H1 (cell line): ENCODE results near the gene RGP1. TPM values are rescaled to one million over a fixed set of nuclear protein-coding genes. Genes with fewer than 3 reads are reported as not detected.
A peak's percentile ranks its signal among the peaks of the same experiment; 100 is the strongest.

Experiments used
- CTCF ChIA-PET: fragments of 300-600 bp; sonication (Branson Sonifier 250); formaldehyde crosslinking; loops from one replicate; lab custom pipeline; 2021; ENCODE audit not compliant: partially characterized antibody; lab: Charles Lee
- POLR2A ChIA-PET: fragments of 300-600 bp; sonication (Branson Sonifier 250); formaldehyde crosslinking; loops from one replicate; lab custom pipeline; 2021; ENCODE audit warnings: inconsistent platforms; ENCODE audit not compliant: partially characterized antibody; lab: Charles Lee
- DNase-seq, 2 experiments: peaks; one replicate each; pipeline versions ENCODE4 v3.0.0 to v3.0.0-alpha.2; 2010 to 2022; ENCODE audit warnings: low spot score in 2 of 2, low read depth in 1 of 2, mixed read lengths in 1 of 2
- FAIRE-seq: peaks from 2 replicates; lab custom pipeline; 2011; peaks lifted over from hg19 to GRCh38; lab: Jason Lieb, UNC
- H2AFZ ChIP-seq: 2 replicates; pipeline ENCODE4 v1.8.1; 2012; ENCODE audit warnings: low read length, inconsistent platforms
- H2AK5ac ChIP-seq: 2 replicates; pipeline ENCODE4 v1.6.1; 2013; ENCODE audit warnings: low read depth, low read length
- H2BK120ac ChIP-seq: replicated peaks from 2 replicates; pipeline ENCODE3; 2013; ENCODE audit warnings: low read depth, low read length, inconsistent platforms
- H2BK12ac ChIP-seq: 2 replicates; pipeline ENCODE4 v1.6.1; 2013; ENCODE audit warnings: low read depth, low read length
- H2BK15ac ChIP-seq: 2 replicates; pipeline ENCODE4 v1.6.1; 2013; ENCODE audit warnings: low read length
- H2BK20ac ChIP-seq: 2 replicates; pipeline ENCODE4 v1.6.1; 2013; ENCODE audit warnings: low read length
- H2BK5ac ChIP-seq: 2 replicates; pipeline ENCODE4 v1.6.1; 2013; ENCODE audit warnings: low read depth, low read length
- H3K14ac ChIP-seq: 2 replicates; pipeline ENCODE4 v1.6.1; 2013; ENCODE audit warnings: inconsistent platforms; ENCODE audit not compliant: insufficient read length
- H3K18ac ChIP-seq: 2 replicates; pipeline ENCODE4 v1.6.1; 2013; ENCODE audit warnings: low read length; ENCODE audit errors: extremely low read depth
- H3K23ac ChIP-seq: 2 replicates; pipeline ENCODE4 v1.6.1; 2013; ENCODE audit warnings: inconsistent platforms; ENCODE audit not compliant: insufficient read length
- H3K23me2 ChIP-seq: 2 replicates; pipeline ENCODE4 v1.6.1; 2013; ENCODE audit warnings: low read depth, low read length
- H3K27ac ChIP-seq: 2 replicates; pipeline ENCODE4 v1.6.1; 2011; ENCODE audit warnings: low read depth, low read length, inconsistent platforms
- H3K27me3 ChIP-seq, 4 experiments: replicated peaks in 1 of 4; 1 replicate in 1 of 4; 2 replicates in 3 of 4; pipeline versions ENCODE4 v1.6.1 to v1.8.1; 2011 to 2013; ENCODE audit warnings: low read length in 3 of 4, mild to moderate bottlenecking in 3 of 4, inconsistent platforms in 2 of 4, mixed read lengths in 2 of 4, moderate library complexity in 1 of 4; ENCODE audit not compliant: control insufficient read depth in 3 of 4, insufficient read depth in 3 of 4; ENCODE audit errors: extremely low read depth in 1 of 4
- H3K36me3 ChIP-seq, 4 experiments: 2 replicates each; pipeline versions ENCODE4 v1.6.1 to v1.8.1; 2011 to 2013; ENCODE audit warnings: mild to moderate bottlenecking in 4 of 4, low read length in 3 of 4, moderate library complexity in 2 of 4, control low read depth in 1 of 4, inconsistent platforms in 1 of 4; ENCODE audit not compliant: insufficient read depth in 4 of 4, control insufficient read depth in 2 of 4
- H3K4ac ChIP-seq: replicated peaks from 2 replicates; pipeline ENCODE3; 2013; ENCODE audit warnings: low read length, low read depth, mixed read lengths, inconsistent platforms; ENCODE audit not compliant: insufficient read length
- H3K4me1 ChIP-seq, 4 experiments: replicated peaks in 1 of 4; 1 replicate in 1 of 4; 2 replicates in 3 of 4; pipeline versions ENCODE4 v1.6.1 to v1.8.1; 2011 to 2013; ENCODE audit warnings: low read length in 3 of 4, inconsistent platforms in 2 of 4, mixed read lengths in 1 of 4; ENCODE audit not compliant: insufficient read depth in 4 of 4, control insufficient read depth in 3 of 4
- H3K4me2 ChIP-seq, 2 experiments: 2 replicates each; pipeline versions ENCODE4 v1.6.1 to v1.8.1; 2011 to 2013; ENCODE audit warnings: low read depth in 2 of 2, low read length in 2 of 2, control low read depth in 1 of 2, inconsistent platforms in 1 of 2, mild to moderate bottlenecking in 1 of 2; ENCODE audit not compliant: insufficient read depth in 1 of 2
- H3K4me3 ChIP-seq, 4 experiments: fragments of 200-600, 300-600 bp in 1 of 4; sonication (generic), shearing (Covaris generic), sonication (Bioruptor Twin) in 1 of 4; 2 replicates each; pipeline versions ENCODE4 v1.5.1 to v1.8.1; 2011 to 2016; ENCODE audit warnings: low read length in 4 of 4, low read depth in 3 of 4, control low read depth in 2 of 4, inconsistent platforms in 2 of 4, mild to moderate bottlenecking in 2 of 4, mixed read lengths in 1 of 4, moderate library complexity in 1 of 4; ENCODE audit not compliant: insufficient read depth in 2 of 4; ENCODE audit errors: extremely low read depth in 1 of 4
- H3K56ac ChIP-seq: replicated peaks from 2 replicates; pipeline ENCODE3; 2013; ENCODE audit warnings: low read depth, mild to moderate bottlenecking, mixed read lengths, low read length, inconsistent platforms; ENCODE audit not compliant: insufficient read length
- H3K79me1 ChIP-seq: 2 replicates; pipeline ENCODE4 v1.6.1; 2013; ENCODE audit warnings: low read depth, low read length, control low read depth
- H3K79me2 ChIP-seq, 2 experiments: 2 replicates each; pipeline versions ENCODE4 v1.6.1 to v1.8.1; 2012 to 2013; ENCODE audit warnings: low read length in 2 of 2, mild to moderate bottlenecking in 2 of 2, inconsistent platforms in 1 of 2; ENCODE audit not compliant: insufficient read depth in 2 of 2, control insufficient read depth in 1 of 2
- H3K9ac ChIP-seq, 4 experiments: replicated peaks in 1 of 4; 1 replicate in 1 of 4; 2 replicates in 3 of 4; pipeline versions ENCODE4 v1.6.1 to v1.8.1; 2011 to 2013; ENCODE audit warnings: low read depth in 3 of 4, low read length in 3 of 4, control low read depth in 2 of 4, mild to moderate bottlenecking in 2 of 4, moderate library complexity in 2 of 4, inconsistent platforms in 1 of 4; ENCODE audit errors: extremely low read depth in 1 of 4
- H3K9me3 ChIP-seq, 2 experiments: 2 replicates each; pipeline versions ENCODE4 v1.6.1 to v1.8.1; 2012 to 2013; ENCODE audit warnings: mild to moderate bottlenecking in 2 of 2, moderate library complexity in 2 of 2, control low read depth in 1 of 2, inconsistent platforms in 1 of 2, low read depth in 1 of 2, low read length in 1 of 2, mixed read lengths in 1 of 2; ENCODE audit not compliant: insufficient read depth in 2 of 2
- H4K20me1 ChIP-seq, 2 experiments: replicated peaks in 1 of 2; 2 replicates each; pipeline versions ENCODE3 to v1.8.1; 2011 to 2013; ENCODE audit warnings: inconsistent platforms in 2 of 2, low read length in 2 of 2, mild to moderate bottlenecking in 1 of 2; ENCODE audit not compliant: insufficient read depth in 2 of 2, control insufficient read depth in 1 of 2
- H4K5ac ChIP-seq: 2 replicates; pipeline ENCODE4 v1.6.1; 2013; ENCODE audit warnings: low read length, low read depth, mixed read lengths, inconsistent platforms; ENCODE audit not compliant: insufficient read length
- H4K8ac ChIP-seq: 2 replicates; pipeline ENCODE4 v1.8.0; 2013; ENCODE audit warnings: mild to moderate bottlenecking, moderate library complexity, low read length, inconsistent platforms; ENCODE audit not compliant: insufficient read depth; ENCODE audit errors: extremely low read depth
- H4K91ac ChIP-seq: replicated peaks from 2 replicates; pipeline ENCODE3; 2013; ENCODE audit warnings: low read length, mixed read lengths, inconsistent platforms; ENCODE audit not compliant: insufficient read length
- MAFK ChIP-seq: IDR thresholded peaks from 2 replicates; pipeline ENCODE4 v1.6.1; 2012; ENCODE audit warnings: low read depth, mild to moderate bottlenecking, improper control_type of control experiment, low read length
- PHF8 ChIP-seq: fragments of 200-600 bp; sonication (generic); conservative IDR thresholded peaks from 2 replicates; pipeline ENCODE4 v1.7.1; 2012; ENCODE audit warnings: low read depth, mild to moderate bottlenecking, inconsistent platforms, low read length, moderate library complexity
- RBBP5 ChIP-seq: IDR thresholded peaks from 2 replicates; pipeline ENCODE4 v1.7.1; 2012; ENCODE audit warnings: low read depth, mild to moderate bottlenecking, inconsistent platforms, low read length, moderate library complexity, borderline replicate concordance
- RFX5 ChIP-seq: IDR thresholded peaks from 2 replicates; pipeline ENCODE4 v1.6.1; 2011; ENCODE audit warnings: low read depth, low read length, improper control_type of control experiment, borderline replicate concordance
- SIRT6 ChIP-seq: IDR thresholded peaks from one replicate; pipeline ENCODE4 v1.7.1; 2012; ENCODE audit warnings: low read length, inconsistent platforms
- TAF1 ChIP-seq: IDR thresholded peaks from 2 replicates; pipeline ENCODE4 v1.6.1; 2011; ENCODE audit warnings: mild to moderate bottlenecking, low read depth, low read length
- TCF12 ChIP-seq: IDR thresholded peaks from 2 replicates; pipeline ENCODE4 v1.6.1; 2011; ENCODE audit warnings: low read depth, mild to moderate bottlenecking, low read length
- WGBS, 2 experiments: shearing (Covaris generic) in 1 of 2; methylation state at CpG; one replicate each; pipeline versions ENCODE4 v1.1.6 to v1.1.7; 2013 to 2015; ENCODE audit warnings: low lambda C conversion rate in 2 of 2, mixed read lengths in 2 of 2, inconsistent platforms in 1 of 2, low coverage in 1 of 2, missing lambda C conversion rate in 1 of 2; ENCODE audit not compliant: insufficient replicate concordance in 2 of 2, insufficient coverage in 1 of 2, insufficient read length in 1 of 2; ENCODE audit errors: extremely low coverage in 1 of 2, missing lambda C conversion rate in 1 of 2; 5-methylcytosine and 5-hydroxymethylcytosine counted together
- polyA plus RNA-seq, 7 experiments: library from polyadenylated mRNA; depleted of rRNA in 3 of 7; stranded (reverse) in 5 of 7; unstranded in 2 of 7; fragments of >200 nt in 5 of 7; fragments of 200-250 nt in 2 of 7; gene quantifications; 1 replicate in 5 of 7; 2 replicates in 1 of 7; 4 replicates in 1 of 7; pipeline versions ENCODE4 v1.2.1 to v1.2.3, GENCODE V29; 2011 to 2013; ENCODE audit warnings: missing spikeins in 2 of 7, mixed read lengths in 2 of 7
- total RNA-seq: library from RNA; stranded (reverse); fragmentation: NEBNext Ultra II Directional; extraction: Animal tissue kit (Norgen Biotek cat#: 25700); gene quantifications from 2 replicates; pipeline ENCODE4 v1.2.1, GENCODE V29; 2021
- TF ChIP-seq, protein P1 (sequence below), 3 experiments: IDR thresholded peaks; 1 replicate in 2 of 3; 2 replicates in 1 of 3; pipeline versions ENCODE4 v1.5.1 to v1.6.1; 2011; ENCODE audit warnings: low read length in 3 of 3, mild to moderate bottlenecking in 3 of 3, inconsistent platforms in 2 of 3, low read depth in 1 of 3, moderate library complexity in 1 of 3; ENCODE audit not compliant: insufficient read depth in 1 of 3; ENCODE audit errors: control extremely low read depth in 1 of 3

RGP1 gene
- total and polyA plus RNA-seq, 2 of the 8 experiments (the other 6 are each of a cell fraction or from before 2014, with no cell fraction given), result 11.8 to 22.7 TPM

DNA sequence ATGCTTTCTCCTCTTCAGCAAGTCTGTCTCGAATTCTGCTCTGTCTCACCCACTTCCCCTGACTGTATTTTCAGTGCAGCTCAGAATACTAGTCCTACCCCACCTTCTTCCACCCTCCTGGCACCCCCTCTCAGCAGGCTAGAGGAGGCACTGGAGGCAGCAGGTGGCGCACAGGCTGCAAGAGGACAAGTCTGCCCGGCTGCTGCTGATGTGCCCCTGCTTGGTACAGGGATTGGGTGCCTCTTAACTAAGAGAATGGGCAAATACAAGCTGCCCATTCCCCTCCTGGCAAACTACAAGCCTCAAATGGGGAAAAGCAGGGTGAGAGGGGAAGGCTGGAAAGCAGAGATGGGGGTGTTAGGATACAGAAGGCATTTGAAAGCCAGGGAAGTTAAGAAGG lies 22.2 kb upstream of the RGP1 start:
- Histone ChIP-seq H3K23me2 (peaks cover 10% of the 10 kb centered on the region; the same call in 1 of the 2 replicates), H2BK15ac (no peak overlapping the region), H2BK20ac (peak overlapping the region; percentile 40; the same call in 1 of the 2 replicates), H3K27ac (0 out of 2 replicates have a peak overlapping the region, but pooled peaks have one; percentile 33), H4K91ac (peak overlapping the region; percentile 13), H3K4me3 (no peak overlapping the region), H3K27me3 (no peaks in the 10 kb centered on the region), H4K20me1 (peaks cover 0 to 4% of the 10 kb centered on the region in 2 experiments), H2AK5ac (no peak overlapping the region), H2BK120ac (no peak overlapping the region), H3K79me1 (peaks cover 16% of the 10 kb centered on the region), H2BK5ac (peak overlapping the region; percentile 88), H3K79me2 (peaks cover 2 to 54% of the 10 kb centered on the region in 2 experiments), H3K9me3 (no peaks in the 10 kb centered on the region; a peak in 1 of 4 replicates), H4K5ac (no peak overlapping the region), H2AFZ (no peak overlapping the region), H3K4me2 (peak overlapping the region in 1 of 2 experiments; percentile 92; a peak in 1 of 4 replicates), H3K4ac (no peak overlapping the region), H4K8ac (no peak overlapping the region), H3K18ac (peak overlapping the region; percentile 73), H3K14ac (no peak overlapping the region), H3K23ac (no peak overlapping the region), H3K9ac (no peak overlapping the region), H2BK12ac (peak overlapping the region; percentile 94), H3K36me3 (peaks cover 6 to 26% (median 17%) of the 10 kb centered on the region in 4 experiments), H3K4me1 (peaks cover 21 to 42% (median 30%) of the 10 kb centered on the region in 4 experiments), H3K56ac (no peak overlapping the region)
- 82% methylated on average over 3 of the region's 3 CpGs; no CpG with 5 or more reads in 1 of the 2 experiments for WGBS, 2 experiments
- no peak for DNase-seq
- POLR2A ChIA-PET, result interaction anchor here (0.5 to 11.1 kb wide), 13 partner anchors 9 to 647 kb away, joined by 3 to 158 read pairs (median 5); partner anchors contain the start of genes STOML2 and TPM2
- TF ChIP-seq RBBP5 (no peak), TCF12 (no peak), SIRT6 (no peak), TAF1 (no peak), MAFK (no peak), PHF8 (no peak), RFX5 (peak; percentile 90)
- TF ChIP-seq, protein P1, sequence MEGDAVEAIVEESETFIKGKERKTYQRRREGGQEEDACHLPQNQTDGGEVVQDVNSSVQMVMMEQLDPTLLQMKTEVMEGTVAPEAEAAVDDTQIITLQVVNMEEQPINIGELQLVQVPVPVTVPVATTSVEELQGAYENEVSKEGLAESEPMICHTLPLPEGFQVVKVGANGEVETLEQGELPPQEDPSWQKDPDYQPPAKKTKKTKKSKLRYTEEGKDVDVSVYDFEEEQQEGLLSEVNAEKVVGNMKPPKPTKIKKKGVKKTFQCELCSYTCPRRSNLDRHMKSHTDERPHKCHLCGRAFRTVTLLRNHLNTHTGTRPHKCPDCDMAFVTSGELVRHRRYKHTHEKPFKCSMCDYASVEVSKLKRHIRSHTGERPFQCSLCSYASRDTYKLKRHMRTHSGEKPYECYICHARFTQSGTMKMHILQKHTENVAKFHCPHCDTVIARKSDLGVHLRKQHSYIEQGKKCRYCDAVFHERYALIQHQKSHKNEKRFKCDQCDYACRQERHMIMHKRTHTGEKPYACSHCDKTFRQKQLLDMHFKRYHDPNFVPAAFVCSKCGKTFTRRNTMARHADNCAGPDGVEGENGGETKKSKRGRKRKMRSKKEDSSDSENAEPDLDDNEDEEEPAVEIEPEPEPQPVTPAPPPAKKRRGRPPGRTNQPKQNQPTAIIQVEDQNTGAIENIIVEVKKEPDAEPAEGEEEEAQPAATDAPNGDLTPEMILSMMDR (IDR thresholded peaks at IDR 0.05; ENCODE audit: control extremely low read depth in 1 of 3, insufficient read depth in 1 of 3, low read depth in 1 of 3, low read length in 3 of 3), result peak in 1 of 3 experiments; percentile 2; a peak in 1 of 4 replicates
- no peak for FAIRE-seq
- CTCF ChIA-PET, result interaction anchor here (0.8 to 16.0 kb wide), 22 partner anchors 9 to 185 kb away, joined by 3 to 198 read pairs (median 8); partner anchors contain the start of genes ARHGEF39, CCDC107, GBA2 and HINT2
